CD4-positive, alpha-beta T cell treated with Interleukin-15 for 4 hours (primary cell): Measurements from ENCODE around the gene FBXO39.
"Not testable (repeated sequence)": the region's sequence is repeated elsewhere in the genome, so short reads cannot be mapped to it uniquely, and the experiment has no call there.

Source experiments
- DNase-seq: peaks from one replicate; pipeline ENCODE4 v3.0.0-alpha.2; 2020; ENCODE audit warnings: low spot score

Gene FBXO39

GRCh38 chr17:6775871-6776405 lies at the start of gene FBXO39:
TSS of gene FBXO39 (plus strand) at chr17:6776215. CDS start at chr17:6779869, 3,654 bp downstream.
- no peak for DNase-seq

GRCh38 chr17:6729531-6729930 lies 46.5 kb upstream of the FBXO39 start:
- DNase-seq = no peak

GRCh38 chr17:6746665-6747064 lies 29.4 kb upstream of the FBXO39 start:
- DNase-seq = not testable (repeated sequence)

- no peak for DNase-seq
These were observed 27.4 kb upstream of the FBXO39 start for GRCh38 chr17:6748617-6749016.

- DNase-seq = peak; percentile 14
These were observed 26.5 kb upstream of the FBXO39 start for GRCh38 chr17:6749519-6749918.

- DNase-seq = no peak
These were observed 23.7 kb upstream of the FBXO39 start for GRCh38 chr17:6752068-6752909.

GRCh38 chr17:6753006-6753445 lies 23.0 kb upstream of the FBXO39 start:
- peak; percentile 64 for DNase-seq

- DNase-seq = no peak
These were observed 22.5 kb upstream of the FBXO39 start for GRCh38 chr17:6753546-6753945.

- DNase-seq = no peak
These were observed 20.7 kb upstream of the FBXO39 start for GRCh38 chr17:6755281-6755680.

- DNase-seq = peak; percentile 63
These were observed 20.3 kb upstream of the FBXO39 start, which contains the start of gene XAF1 for GRCh38 chr17:6755731-6756184. TSS of gene XAF1 (plus strand) at chr17:6756046. CDS start at chr17:6756079, 33 bp downstream.

GRCh38 chr17:6756425-6757031 lies 19.5 kb upstream of the FBXO39 start:
- no peak for DNase-seq

GRCh38 chr17:6757747-6758146 lies 18.3 kb upstream of the FBXO39 start:
- no peak for DNase-seq

- DNase-seq = no peak
These were observed 14.2 kb upstream of the FBXO39 start for GRCh38 chr17:6761779-6762178.

GRCh38 chr17:6768447-6768846 lies 7.6 kb upstream of the FBXO39 start:
- no peak for DNase-seq

- no peak for DNase-seq
These were observed 4.0 kb upstream of the FBXO39 start for GRCh38 chr17:6772016-6772415.

GRCh38 chr17:6774906-6775305 lies 1.1 kb upstream of the FBXO39 start:
- not testable (repeated sequence) for DNase-seq

- no peak for DNase-seq
These were observed 3.4 kb downstream of the FBXO39 start for GRCh38 chr17:6779411-6779810.

- no peak for DNase-seq
These were observed 4.0 kb downstream of the FBXO39 start for GRCh38 chr17:6780001-6780400.

GRCh38 chr17:6780886-6781285 lies 4.9 kb downstream of the FBXO39 start:
- DNase-seq = no peak

- DNase-seq = no peak
These were observed 6.2 kb downstream of the FBXO39 start for GRCh38 chr17:6782244-6782643.

GRCh38 chr17:6786618-6787017 lies 10.6 kb downstream of the FBXO39 start:
- no peak for DNase-seq

GRCh38 chr17:6787081-6787693 lies 11.2 kb downstream of the FBXO39 start:
- DNase-seq = no peak

- no peak for DNase-seq
These were observed 13.1 kb downstream of the FBXO39 start for GRCh38 chr17:6789146-6789545.
